Heart left ventricle (tissue), 16 donors: Measurements from ENCODE around the gene NOG. TPM values are rescaled to one million over a fixed set of nuclear protein-coding genes. Genes with fewer than 3 reads are reported as not detected.

Source experiments
- ATAC-seq, 4 donors: fragments of 200-7000 bp; cut with Tn5 transposase; one replicate each; pipeline ENCODE4 v1.9.1; 2020 to 2022; ENCODE audit warnings: moderate library complexity in 4 of 4, mild to moderate bottlenecking in 3 of 4, moderate number of reproducible peaks in 1 of 4
- DNase-seq, 5 donors: peaks; one replicate each; pipeline ENCODE4 v3.0.0-alpha.2; 2020
- H3K27ac ChIP-seq, 12 donors: fragments of 200-600 bp; sonication (generic) in 4 of 12; one replicate each; pipeline versions ENCODE4 v1.5.0 to v1.8.0; 2016 to 2022; ENCODE audit warnings: mild to moderate bottlenecking in 2 of 12
- H3K27me3 ChIP-seq, 9 donors: fragments of 200-600 bp; sonication (generic) in 2 of 9; one replicate each; pipeline versions ENCODE4 v1.5.1 to v1.8.0; 2016 to 2022; ENCODE audit warnings: mild to moderate bottlenecking in 3 of 9
- H3K36me3 ChIP-seq, 9 donors: fragments of 200-600 bp; sonication (generic) in 2 of 9; one replicate each; pipeline versions ENCODE4 v1.5.0 to v1.8.0; 2018 to 2022; ENCODE audit warnings: mild to moderate bottlenecking in 2 of 9
- H3K4me1 ChIP-seq, 12 donors: fragments of 200-600 bp; sonication (generic) in 4 of 12; one replicate each; pipeline versions ENCODE4 v1.5.0 to v1.8.0; 2016 to 2022; ENCODE audit warnings: mild to moderate bottlenecking in 3 of 12
- H3K4me3 ChIP-seq, 12 donors: fragments of 200-600 bp; sonication (generic) in 4 of 12; one replicate each; pipeline versions ENCODE4 v1.5.0 to v1.8.0; 2017 to 2022; ENCODE audit warnings: mild to moderate bottlenecking in 9 of 12, moderate library complexity in 4 of 12
- H3K9me3 ChIP-seq, 12 donors: fragments of 200-600 bp; sonication (generic) in 4 of 12; one replicate each; pipeline versions ENCODE4 v1.5.0 to v1.8.0; 2016 to 2022; ENCODE audit warnings: mild to moderate bottlenecking in 1 of 12
- POLR2A ChIP-seq, 2 donors: fragments of 450-650 bp; IDR thresholded peaks; one replicate each; pipeline ENCODE4 v1.6.1; 2017; ENCODE audit warnings: antibody characterized with exemption in 2 of 2, mild to moderate bottlenecking in 2 of 2, moderate library complexity in 2 of 2
- WGBS, 4 donors: extraction: QIAGEN DNeasy Blood & Tissue Kit in 2 of 4; methylation state at CpG; one replicate each; pipeline versions ENCODE4 v1.1.5 to v1.1.7; 2013 to 2018; 5-methylcytosine and 5-hydroxymethylcytosine counted together
- intact Hi-C, 10 donors: fragments of 100-400 bp; cut with DNase I; formaldehyde crosslinking; loops; one replicate each; pipeline versions ENCODE4 v1.11.1 to v1.14.2; 2022
- polyA plus RNA-seq, 2 donors: library from polyadenylated mRNA; stranded (reverse); fragments of 200-250 nt; gene quantifications; one replicate each; pipeline ENCODE4 v1.2.3, GENCODE V29; 2013
- total RNA-seq, 9 donors: library from RNA; depleted of rRNA in 2 of 9; stranded (reverse); fragments of >200 nt in 2 of 9; fragmentation: NEBNext Ultra II Directional in 3 of 9; extraction: Animal tissue kit (Norgen Biotek cat#: 25700) in 3 of 9; gene quantifications; one replicate each; pipeline versions ENCODE4 v1.1.0 to v1.2.4, GENCODE V29; 2016 to 2023
- TF ChIP-seq, protein P1 (sequence below), 12 donors: fragments of 200-600 bp; sonication (generic) in 4 of 12; IDR thresholded peaks; one replicate each; pipeline versions ENCODE4 v1.5.0 to v1.8.0; 2018 to 2022; ENCODE audit warnings: antibody characterized with exemption in 12 of 12, mild to moderate bottlenecking in 5 of 12
- donor health status: ischemic (EF 13 %, LVEDD 7.1; RV severe dilation, severe dysfunction).
- donor health status: healthy with polysubstance abuse.
- donor health status: DM: no; HTN: yes; CAD: no.
- donor health status: DM: no; HTN: no; CAD: no.
- donor health status: ischemic (EF 25% LVEDD 6.9; RV normal size, moderate dysfunction).
- donor health status: ischemic (EF 25% LVEDD 5.7; RV mildly dilated, moderate dysfunction).
- donor health status: healthy.
- donor health status: DM: yes; HTN: yes; CAD: no.
- donor health status: ischemic (EF 35%, LVEDD 5.7; RV mildly dilated, moderate dysfunction).
- donor health status: nonischemic (EF 11% LVEDD 7.7; RV severe dilation, severe dysfunction).
- donor health status: DM: yes; HTN: yes; CAD: no.
- donor health status: PGD.
- donor health status: ischemic (EF 29% LVEDD 5.4; RV normal size, mild dysfunction).
- donor health status: nonischemic (EF 23%, LVEDD 6.1; RV moderate dilation, normal function).

NOG gene
- total and polyA plus RNA-seq, 11 donors, result 0.03 to 0.36 (median 0.14) TPM; not detected in 4

DNA sequence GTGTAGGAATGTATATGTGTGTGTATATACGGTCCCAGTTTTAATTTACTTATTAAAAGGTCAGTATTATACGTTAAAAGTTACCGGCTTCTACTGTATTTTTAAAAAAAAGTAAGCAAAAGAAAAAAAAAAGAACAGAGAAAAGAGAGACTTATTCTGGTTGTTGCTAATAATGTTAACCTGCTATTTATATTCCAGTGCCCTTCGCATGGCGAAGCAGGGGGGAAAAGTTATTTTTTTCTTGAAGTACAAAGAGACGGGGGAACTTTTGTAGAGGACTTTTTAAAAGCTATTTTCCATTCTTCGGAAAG is 1.6 kb downstream of the NOG start:
- ATAC-seq, result no peak
- WGBS, 4 donors, result 5 to 7% (median 6%) methylated on average over 7 of the region's 7 CpGs
- Histone ChIP-seq H3K27me3 (peaks cover 23 to 76% (median 45%) of the 10 kb centered on the region in 9 donors), H3K4me1 (peaks cover 7 to 62% (median 26%) of the 10 kb centered on the region in 12 donors), H3K9me3 (no peaks in the 10 kb centered on the region), H3K36me3 (no peaks in the 10 kb centered on the region), H3K27ac (no peak overlapping the region), H3K4me3 (peak overlapping the region in 2 of 12 donors; percentile 60 to 68)
- intact Hi-C loops, result loop anchor here in 2 of 10 donors (10.0 kb wide), 2 partner anchors 340 to 1070 kb away; no protein-coding TSS in a partner anchor
- DNase-seq, result no peak
- TF ChIP-seq, protein P1, sequence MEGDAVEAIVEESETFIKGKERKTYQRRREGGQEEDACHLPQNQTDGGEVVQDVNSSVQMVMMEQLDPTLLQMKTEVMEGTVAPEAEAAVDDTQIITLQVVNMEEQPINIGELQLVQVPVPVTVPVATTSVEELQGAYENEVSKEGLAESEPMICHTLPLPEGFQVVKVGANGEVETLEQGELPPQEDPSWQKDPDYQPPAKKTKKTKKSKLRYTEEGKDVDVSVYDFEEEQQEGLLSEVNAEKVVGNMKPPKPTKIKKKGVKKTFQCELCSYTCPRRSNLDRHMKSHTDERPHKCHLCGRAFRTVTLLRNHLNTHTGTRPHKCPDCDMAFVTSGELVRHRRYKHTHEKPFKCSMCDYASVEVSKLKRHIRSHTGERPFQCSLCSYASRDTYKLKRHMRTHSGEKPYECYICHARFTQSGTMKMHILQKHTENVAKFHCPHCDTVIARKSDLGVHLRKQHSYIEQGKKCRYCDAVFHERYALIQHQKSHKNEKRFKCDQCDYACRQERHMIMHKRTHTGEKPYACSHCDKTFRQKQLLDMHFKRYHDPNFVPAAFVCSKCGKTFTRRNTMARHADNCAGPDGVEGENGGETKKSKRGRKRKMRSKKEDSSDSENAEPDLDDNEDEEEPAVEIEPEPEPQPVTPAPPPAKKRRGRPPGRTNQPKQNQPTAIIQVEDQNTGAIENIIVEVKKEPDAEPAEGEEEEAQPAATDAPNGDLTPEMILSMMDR (IDR thresholded peaks at IDR 0.05), result no peak
- no peak for TF ChIP-seq POLR2A (IDR thresholded peaks at IDR 0.05)

DNA sequence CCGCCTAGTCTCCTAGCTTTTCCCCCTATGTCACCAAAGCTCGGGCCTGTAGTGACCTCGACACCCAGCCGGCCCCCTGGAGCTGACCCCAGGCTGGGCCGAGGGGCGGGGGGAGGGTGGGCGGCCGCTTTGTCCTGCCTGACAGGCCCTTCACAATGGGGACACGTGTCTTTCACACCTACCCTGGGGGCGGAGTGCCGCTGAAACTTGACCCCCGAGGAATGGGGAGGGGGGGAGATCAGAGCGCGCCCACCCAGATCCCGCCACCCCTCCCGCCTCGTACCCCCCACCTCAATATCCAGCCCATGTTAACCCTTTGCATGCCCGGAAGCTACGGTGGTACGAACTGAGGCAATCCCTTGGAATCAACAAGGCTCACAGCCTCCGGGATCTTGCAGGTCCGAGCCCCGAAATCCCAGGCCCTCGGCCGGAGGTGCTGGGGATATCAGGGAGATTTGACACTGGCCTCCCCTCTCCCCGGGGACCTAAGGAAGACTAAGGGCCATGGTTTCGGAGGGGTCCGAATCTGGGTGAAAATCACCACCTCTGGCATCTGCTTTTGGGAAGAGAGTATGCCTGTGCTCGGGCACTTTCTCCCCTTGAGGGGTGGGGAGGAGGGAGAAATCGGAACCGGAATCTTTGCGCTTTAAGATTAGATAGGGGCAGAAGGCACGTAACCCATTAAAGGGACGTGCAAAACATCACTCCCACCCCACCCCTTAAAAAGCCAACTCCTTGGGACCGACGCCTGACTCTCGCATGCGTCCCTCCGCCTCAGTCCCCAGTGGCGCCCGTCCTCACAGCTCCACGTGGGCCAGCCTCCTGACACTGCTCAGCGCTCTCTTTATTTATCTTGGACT is 2.6 kb downstream of the NOG start:
- DNase-seq (no peak), ATAC-seq (no peak)
- WGBS, 4 donors, result 2 to 4% (median 2%) methylated on average over 21 to 43 of the region's 43 CpGs
- TF ChIP-seq, protein P1 (IDR thresholded peaks at IDR 0.05), result no peak
- no peak for TF ChIP-seq POLR2A (IDR thresholded peaks at IDR 0.05)
- intact Hi-C loops, result loop anchor here in 2 of 10 donors (10.0 kb wide), 2 partner anchors 339 to 1071 kb away; no protein-coding TSS in a partner anchor
- Histone ChIP-seq H3K4me1 (peaks cover 7 to 62% (median 26%) of the 10 kb centered on the region in 12 donors), H3K27ac (no peak overlapping the region), H3K36me3 (no peaks in the 10 kb centered on the region), H3K9me3 (no peaks in the 10 kb centered on the region), H3K27me3 (peaks cover 23 to 79% (median 51%) of the 10 kb centered on the region in 9 donors), H3K4me3 (peak overlapping the region in 9 of 12 donors; percentile 8 to 43 (median 21))

DNA sequence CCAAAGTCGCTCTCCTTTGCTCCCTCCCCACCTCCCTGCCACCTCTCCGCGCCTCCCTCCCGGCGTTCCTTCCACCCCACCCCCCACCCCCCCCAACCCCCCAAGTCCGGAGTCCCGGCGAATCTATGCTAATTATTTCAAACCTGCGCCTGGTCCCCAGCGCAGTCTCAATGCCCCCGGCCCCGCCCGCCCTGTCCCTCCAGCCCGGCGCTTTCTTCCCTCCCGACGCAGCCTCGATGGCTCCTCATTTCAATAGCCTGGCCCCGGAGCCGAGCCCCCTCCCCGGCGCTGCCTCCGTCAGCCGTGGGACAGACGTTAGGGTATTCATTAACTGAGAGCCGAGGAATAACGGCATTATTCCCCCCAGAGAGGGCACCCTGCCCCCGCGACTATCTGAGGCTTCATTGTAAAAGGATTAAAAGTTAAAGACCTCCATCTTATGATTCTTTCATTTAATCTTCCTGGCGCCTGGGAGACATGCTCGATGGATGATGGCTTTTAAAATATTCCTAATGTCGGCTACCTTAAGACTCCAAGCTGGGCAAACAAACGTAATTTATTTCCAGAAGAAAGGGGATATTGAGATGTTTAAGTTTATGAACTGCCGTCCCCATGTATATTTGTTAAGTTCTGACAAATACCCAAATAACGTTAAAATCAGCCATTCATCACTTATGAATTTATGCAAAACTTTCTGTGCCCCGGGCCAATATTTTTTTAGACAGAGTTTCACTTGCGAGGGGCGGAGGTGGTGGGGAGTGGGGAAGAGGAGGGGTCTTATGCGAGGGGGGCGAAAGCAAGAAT is 3.4 kb downstream of the NOG start:
- DNase-seq (no peak), ATAC-seq (no peak)
- Histone ChIP-seq H3K27ac (no peak overlapping the region), H3K27me3 (peaks cover 23 to 74% (median 53%) of the 10 kb centered on the region in 9 donors), H3K4me1 (peaks cover 7 to 62% (median 26%) of the 10 kb centered on the region in 12 donors), H3K9me3 (no peaks in the 10 kb centered on the region), H3K36me3 (no peaks in the 10 kb centered on the region), H3K4me3 (peak overlapping the region; percentile 10 to 49 (median 36))
- intact Hi-C loops, result loop anchor here in 2 of 10 donors (10.0 kb wide), 2 partner anchors 338 to 1072 kb away; no protein-coding TSS in a partner anchor
- 1 to 2% (median 1%) methylated on average over 38 to 40 of the region's 40 CpGs for WGBS, 4 donors
- TF ChIP-seq, protein P1 (IDR thresholded peaks at IDR 0.05), result no peak
- TF ChIP-seq POLR2A (IDR thresholded peaks at IDR 0.05), result no peak
